WTC11 (cell line): ENCODE data around the gene ILF2. TPM values are rescaled to one million over a fixed set of nuclear protein-coding genes. Genes with fewer than 3 reads are reported as not detected.

ENCODE experiments used
- ATAC-seq: fragments of 200-7000 bp; cut with Tn5 transposase; 2 replicates; pipeline ENCODE4 v1.10.0; 2021; ENCODE audit warnings: mild to moderate bottlenecking, moderate library complexity
- CTCF ChIA-PET: fragments of 300-600 bp; sonication (Branson Sonifier 250); formaldehyde crosslinking; loops from one replicate; lab custom pipeline; 2021; ENCODE audit warnings: antibody characterized with exemption; lab: Charles Lee
- POLR2A ChIA-PET: fragments of 350-600 bp; sonication (Branson Sonifier 250); formaldehyde crosslinking; loops from one replicate; lab custom pipeline; 2021; ENCODE audit warnings: antibody characterized with exemption; lab: Charles Lee
- DNase-seq: peaks from one replicate; pipeline ENCODE4 v3.0.0; 2021; ENCODE audit warnings: low spot score
- H3K27ac Mint-ChIP-seq: 2 replicates; pipeline ENCODE4 v1.8.0; 2021; ENCODE audit warnings: mixed read lengths
- H3K27me3 Mint-ChIP-seq: 2 replicates; pipeline ENCODE4 v1.8.0; 2021; ENCODE audit warnings: low read depth, mild to moderate bottlenecking, moderate library complexity, mixed read lengths
- H3K36me3 Mint-ChIP-seq: 2 replicates; pipeline ENCODE4 v1.8.0; 2021; ENCODE audit warnings: mixed read lengths
- H3K4me1 Mint-ChIP-seq: 2 replicates; pipeline ENCODE4 v1.8.0; 2022; ENCODE audit warnings: mixed read lengths
- H3K4me3 Mint-ChIP-seq: 2 replicates; pipeline ENCODE4 v1.8.0; 2021; ENCODE audit warnings: mild to moderate bottlenecking, moderate library complexity, mixed read lengths
- H3K9me3 Mint-ChIP-seq: 2 replicates; pipeline ENCODE4 v1.8.0; 2021; ENCODE audit warnings: mixed read lengths
- GABPB1 ChIP-seq: sonication (generic); formaldehyde crosslinking; IDR thresholded peaks from 2 replicates; pipeline ENCODE4 v1.8.1; 2023; ENCODE audit warnings: mild to moderate bottlenecking, missing genetic modification reagents
- GRHL2 ChIP-seq: fragments of 250-450 bp; sonication (Bioruptor Pico); IDR thresholded peaks from 2 replicates; pipeline ENCODE4 v1.8.0; 2022; ENCODE audit warnings: mild to moderate bottlenecking, moderate library complexity; ENCODE audit not compliant: insufficient replicate concordance, severe bottlenecking
- IRF2 ChIP-seq: sonication (generic); formaldehyde crosslinking; IDR thresholded peaks from 2 replicates; pipeline ENCODE4 v1.8.0; 2022; ENCODE audit warnings: low read depth, missing genetic modification reagents, borderline replicate concordance
- NFE2L1 ChIP-seq: sonication (generic); formaldehyde crosslinking; IDR thresholded peaks from 2 replicates; pipeline ENCODE4 v1.8.1; 2023; ENCODE audit warnings: missing genetic modification reagents
- NR2C2 ChIP-seq: sonication (generic); formaldehyde crosslinking; IDR thresholded peaks from 2 replicates; pipeline ENCODE4 v1.8.0; 2022; ENCODE audit warnings: mild to moderate bottlenecking, missing genetic modification reagents
- OVOL2 ChIP-seq: fragments of 250-450 bp; sonication (Bioruptor Pico); IDR thresholded peaks from 2 replicates; pipeline ENCODE4 v1.9.0; 2021; ENCODE audit warnings: mild to moderate bottlenecking, borderline replicate concordance
- PRDM15 ChIP-seq: sonication (generic); formaldehyde crosslinking; IDR thresholded peaks from 2 replicates; pipeline ENCODE4 v1.8.0; 2022; ENCODE audit warnings: missing genetic modification reagents
- TCF7 ChIP-seq: sonication (generic); formaldehyde crosslinking; IDR thresholded peaks from 2 replicates; pipeline ENCODE4 v1.8.0; 2022; ENCODE audit warnings: mild to moderate bottlenecking, low read depth, missing genetic modification reagents, moderate library complexity
- TEAD1 ChIP-seq: sonication (generic); formaldehyde crosslinking; IDR thresholded peaks from 2 replicates; pipeline ENCODE4 v1.8.0; 2022; ENCODE audit warnings: mild to moderate bottlenecking, missing genetic modification reagents
- ZNF232 ChIP-seq: sonication (generic); formaldehyde crosslinking; IDR thresholded peaks from 2 replicates; pipeline ENCODE4 v1.8.0; 2022; ENCODE audit warnings: mild to moderate bottlenecking, missing genetic modification reagents
- total RNA-seq: library from RNA; stranded (reverse); gene quantifications from 3 replicates; pipeline ENCODE4 v1.2.3, GENCODE V29; 2021
- TF ChIP-seq, protein P1 (sequence below): sonication (generic); formaldehyde crosslinking; IDR thresholded peaks from 2 replicates; pipeline ENCODE4 v1.8.0; 2023; ENCODE audit warnings: missing genetic modification reagents, mild to moderate bottlenecking, borderline replicate concordance
- TF ChIP-seq, protein P2 (sequence below): sonication (generic); formaldehyde crosslinking; IDR thresholded peaks from 2 replicates; pipeline ENCODE4 v1.8.1; 2023; ENCODE audit warnings: mild to moderate bottlenecking, missing genetic modification reagents, moderate library complexity
- TF ChIP-seq, protein P3 (sequence below): sonication (generic); formaldehyde crosslinking; IDR thresholded peaks from 2 replicates; pipeline ENCODE4 v1.8.1; 2022; ENCODE audit warnings: missing genetic modification reagents, borderline replicate concordance
- TF ChIP-seq, protein P4 (sequence below): sonication (generic); formaldehyde crosslinking; IDR thresholded peaks from 2 replicates; pipeline ENCODE4 v1.8.0; 2022; ENCODE audit warnings: mild to moderate bottlenecking, missing genetic modification reagents
- TF ChIP-seq, protein P5 (sequence below): fragments of 250-450 bp; sonication (Bioruptor Pico); IDR thresholded peaks from 2 replicates; pipeline ENCODE4 v1.9.0; 2021; ENCODE audit warnings: mild to moderate bottlenecking

The ILF2 gene
- total RNA-seq, 1 experiment from 2014 or later: 337 TPM

DNA sequence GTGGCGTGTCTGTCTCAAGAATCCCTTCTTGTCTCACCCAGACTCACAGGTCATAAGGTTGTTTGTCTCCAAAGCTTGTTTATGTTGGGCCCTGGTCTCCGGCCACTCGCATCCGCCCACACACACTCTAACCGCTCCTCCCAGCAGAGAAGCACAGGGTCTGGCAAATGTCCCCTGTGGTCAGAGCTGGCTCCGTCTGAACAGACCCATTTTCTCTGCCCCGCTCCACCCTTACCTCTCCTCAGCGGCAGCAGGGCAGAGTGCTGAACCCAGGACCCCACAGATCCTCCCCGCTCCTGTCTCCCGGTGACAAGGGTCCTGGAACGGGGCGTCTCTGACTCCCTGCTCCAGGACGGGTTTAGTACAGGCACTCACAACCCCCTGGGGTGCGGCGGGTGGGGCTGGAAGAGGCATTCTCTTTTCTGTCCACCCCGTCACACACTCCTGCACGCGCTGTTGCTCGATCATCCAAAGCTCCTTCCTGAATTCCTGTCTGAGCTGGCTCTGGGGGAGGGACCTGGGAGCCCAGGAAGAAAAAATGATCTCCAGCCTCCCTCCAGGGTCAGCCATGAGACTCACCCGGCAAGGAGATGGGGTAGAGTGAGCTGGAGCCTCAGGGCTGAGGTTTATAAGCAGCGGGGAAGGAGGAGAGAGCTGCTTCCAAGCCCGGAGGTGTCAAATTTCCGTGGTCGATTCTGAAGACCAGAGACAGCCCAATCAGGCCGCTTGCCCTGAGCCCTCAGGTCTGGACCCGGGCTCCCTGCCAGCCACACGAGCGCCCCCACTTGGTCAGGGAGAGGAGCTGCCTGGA lies 43.7 kb downstream of the ILF2 start, which contains the start of gene S100A13 (continued):
- TF ChIP-seq PRDM15 (CRISPR knock-in tag) (no peak; the same call in 1 of the 2 replicates), ZNF232 (CRISPR knock-in tag) (0 out of 2 replicates have a peak, but pooled peaks have one; percentile 47), TEAD1 (CRISPR knock-in tag) (no peak), GRHL2 (CRISPR knock-in tag) (no peak), TCF7 (no peak), OVOL2 (no peak), GABPB1 (CRISPR knock-in tag) (no peak)
- TF ChIP-seq, protein P1, sequence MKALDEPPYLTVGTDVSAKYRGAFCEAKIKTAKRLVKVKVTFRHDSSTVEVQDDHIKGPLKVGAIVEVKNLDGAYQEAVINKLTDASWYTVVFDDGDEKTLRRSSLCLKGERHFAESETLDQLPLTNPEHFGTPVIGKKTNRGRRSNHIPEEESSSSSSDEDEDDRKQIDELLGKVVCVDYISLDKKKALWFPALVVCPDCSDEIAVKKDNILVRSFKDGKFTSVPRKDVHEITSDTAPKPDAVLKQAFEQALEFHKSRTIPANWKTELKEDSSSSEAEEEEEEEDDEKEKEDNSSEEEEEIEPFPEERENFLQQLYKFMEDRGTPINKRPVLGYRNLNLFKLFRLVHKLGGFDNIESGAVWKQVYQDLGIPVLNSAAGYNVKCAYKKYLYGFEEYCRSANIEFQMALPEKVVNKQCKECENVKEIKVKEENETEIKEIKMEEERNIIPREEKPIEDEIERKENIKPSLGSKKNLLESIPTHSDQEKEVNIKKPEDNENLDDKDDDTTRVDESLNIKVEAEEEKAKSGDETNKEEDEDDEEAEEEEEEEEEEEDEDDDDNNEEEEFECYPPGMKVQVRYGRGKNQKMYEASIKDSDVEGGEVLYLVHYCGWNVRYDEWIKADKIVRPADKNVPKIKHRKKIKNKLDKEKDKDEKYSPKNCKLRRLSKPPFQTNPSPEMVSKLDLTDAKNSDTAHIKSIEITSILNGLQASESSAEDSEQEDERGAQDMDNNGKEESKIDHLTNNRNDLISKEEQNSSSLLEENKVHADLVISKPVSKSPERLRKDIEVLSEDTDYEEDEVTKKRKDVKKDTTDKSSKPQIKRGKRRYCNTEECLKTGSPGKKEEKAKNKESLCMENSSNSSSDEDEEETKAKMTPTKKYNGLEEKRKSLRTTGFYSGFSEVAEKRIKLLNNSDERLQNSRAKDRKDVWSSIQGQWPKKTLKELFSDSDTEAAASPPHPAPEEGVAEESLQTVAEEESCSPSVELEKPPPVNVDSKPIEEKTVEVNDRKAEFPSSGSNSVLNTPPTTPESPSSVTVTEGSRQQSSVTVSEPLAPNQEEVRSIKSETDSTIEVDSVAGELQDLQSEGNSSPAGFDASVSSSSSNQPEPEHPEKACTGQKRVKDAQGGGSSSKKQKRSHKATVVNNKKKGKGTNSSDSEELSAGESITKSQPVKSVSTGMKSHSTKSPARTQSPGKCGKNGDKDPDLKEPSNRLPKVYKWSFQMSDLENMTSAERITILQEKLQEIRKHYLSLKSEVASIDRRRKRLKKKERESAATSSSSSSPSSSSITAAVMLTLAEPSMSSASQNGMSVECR (CRISPR knock-in tag): peak; percentile 26; the same call in 1 of the 2 replicates
- TF ChIP-seq, protein P2, sequence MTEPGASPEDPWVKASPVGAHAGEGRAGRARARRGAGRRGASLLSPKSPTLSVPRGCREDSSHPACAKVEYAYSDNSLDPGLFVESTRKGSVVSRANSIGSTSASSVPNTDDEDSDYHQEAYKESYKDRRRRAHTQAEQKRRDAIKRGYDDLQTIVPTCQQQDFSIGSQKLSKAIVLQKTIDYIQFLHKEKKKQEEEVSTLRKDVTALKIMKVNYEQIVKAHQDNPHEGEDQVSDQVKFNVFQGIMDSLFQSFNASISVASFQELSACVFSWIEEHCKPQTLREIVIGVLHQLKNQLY (CRISPR knock-in tag): no peak
- TF ChIP-seq, protein P3, sequence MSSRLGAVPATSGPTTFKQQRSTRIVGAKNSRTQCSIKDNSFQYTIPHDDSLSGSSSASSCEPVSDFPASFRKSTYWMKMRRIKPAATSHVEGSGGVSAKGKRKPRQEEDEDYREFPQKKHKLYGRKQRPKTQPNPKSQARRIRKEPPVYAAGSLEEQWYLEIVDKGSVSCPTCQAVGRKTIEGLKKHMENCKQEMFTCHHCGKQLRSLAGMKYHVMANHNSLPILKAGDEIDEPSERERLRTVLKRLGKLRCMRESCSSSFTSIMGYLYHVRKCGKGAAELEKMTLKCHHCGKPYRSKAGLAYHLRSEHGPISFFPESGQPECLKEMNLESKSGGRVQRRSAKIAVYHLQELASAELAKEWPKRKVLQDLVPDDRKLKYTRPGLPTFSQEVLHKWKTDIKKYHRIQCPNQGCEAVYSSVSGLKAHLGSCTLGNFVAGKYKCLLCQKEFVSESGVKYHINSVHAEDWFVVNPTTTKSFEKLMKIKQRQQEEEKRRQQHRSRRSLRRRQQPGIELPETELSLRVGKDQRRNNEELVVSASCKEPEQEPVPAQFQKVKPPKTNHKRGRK (CRISPR knock-in tag): no peak
- TF ChIP-seq, protein P4, sequence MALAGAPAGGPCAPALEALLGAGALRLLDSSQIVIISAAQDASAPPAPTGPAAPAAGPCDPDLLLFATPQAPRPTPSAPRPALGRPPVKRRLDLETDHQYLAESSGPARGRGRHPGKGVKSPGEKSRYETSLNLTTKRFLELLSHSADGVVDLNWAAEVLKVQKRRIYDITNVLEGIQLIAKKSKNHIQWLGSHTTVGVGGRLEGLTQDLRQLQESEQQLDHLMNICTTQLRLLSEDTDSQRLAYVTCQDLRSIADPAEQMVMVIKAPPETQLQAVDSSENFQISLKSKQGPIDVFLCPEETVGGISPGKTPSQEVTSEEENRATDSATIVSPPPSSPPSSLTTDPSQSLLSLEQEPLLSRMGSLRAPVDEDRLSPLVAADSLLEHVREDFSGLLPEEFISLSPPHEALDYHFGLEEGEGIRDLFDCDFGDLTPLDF: no peak

DNA sequence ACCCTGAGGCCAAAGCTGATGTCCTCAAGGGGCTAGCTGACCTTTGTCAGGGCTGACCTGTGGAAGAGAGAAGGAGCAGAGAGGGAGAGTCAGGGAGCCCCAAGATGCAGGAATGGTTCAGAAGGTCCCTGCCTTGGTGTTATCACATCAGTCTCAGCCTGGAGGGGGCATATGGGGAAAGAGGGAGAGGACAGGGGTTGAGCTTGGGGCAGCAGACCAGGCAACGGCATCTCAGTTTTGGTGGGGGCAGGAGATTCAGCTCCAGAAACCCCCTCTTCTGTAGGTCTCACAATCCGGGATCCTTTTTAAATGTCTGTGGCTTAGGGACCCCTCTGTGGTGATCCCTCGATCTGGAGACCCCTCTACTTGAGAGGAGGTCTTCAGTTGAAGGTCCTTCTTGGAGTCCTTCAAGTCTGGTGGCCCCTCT lies 44.3 kb downstream of the ILF2 start:
- CTCF ChIA-PET: interaction anchor here (1.3 to 5.1 kb wide), 24 partner anchors 14 to 160 kb away, joined by 3 to 230 read pairs (median 13); partner anchors contain the start of genes S100A14, S100A16, S100A6 and SNAPIN
- H3K36me3 Mint-ChIP-seq: peaks cover 25% of the 10 kb centered on the region
- POLR2A ChIA-PET: interaction anchor here (0.9 to 1.8 kb wide), 7 partner anchors 9 to 149 kb away, joined by 3 to 15 read pairs (median 5); partner anchors contain the start of genes S100A14, S100A16, S100A6 and SLC27A3
- ATAC-seq (no peak), DNase-seq (no peak)
- H3K9me3 Mint-ChIP-seq: no peaks in the 10 kb centered on the region
- H3K4me3 Mint-ChIP-seq: peak overlapping the region; percentile 81
- H3K27me3 Mint-ChIP-seq: no peaks in the 10 kb centered on the region
- H3K27ac Mint-ChIP-seq: peak overlapping the region; percentile 93
- H3K4me1 Mint-ChIP-seq: peaks cover 56% of the 10 kb centered on the region
- TF ChIP-seq NR2C2 (CRISPR knock-in tag): no peak
- no peak for TF ChIP-seq ZNF232 (CRISPR knock-in tag)
- no peak for TF ChIP-seq NFE2L1 (CRISPR knock-in tag)
- TF ChIP-seq PRDM15 (CRISPR knock-in tag): no peak
- TF ChIP-seq, protein P5, sequence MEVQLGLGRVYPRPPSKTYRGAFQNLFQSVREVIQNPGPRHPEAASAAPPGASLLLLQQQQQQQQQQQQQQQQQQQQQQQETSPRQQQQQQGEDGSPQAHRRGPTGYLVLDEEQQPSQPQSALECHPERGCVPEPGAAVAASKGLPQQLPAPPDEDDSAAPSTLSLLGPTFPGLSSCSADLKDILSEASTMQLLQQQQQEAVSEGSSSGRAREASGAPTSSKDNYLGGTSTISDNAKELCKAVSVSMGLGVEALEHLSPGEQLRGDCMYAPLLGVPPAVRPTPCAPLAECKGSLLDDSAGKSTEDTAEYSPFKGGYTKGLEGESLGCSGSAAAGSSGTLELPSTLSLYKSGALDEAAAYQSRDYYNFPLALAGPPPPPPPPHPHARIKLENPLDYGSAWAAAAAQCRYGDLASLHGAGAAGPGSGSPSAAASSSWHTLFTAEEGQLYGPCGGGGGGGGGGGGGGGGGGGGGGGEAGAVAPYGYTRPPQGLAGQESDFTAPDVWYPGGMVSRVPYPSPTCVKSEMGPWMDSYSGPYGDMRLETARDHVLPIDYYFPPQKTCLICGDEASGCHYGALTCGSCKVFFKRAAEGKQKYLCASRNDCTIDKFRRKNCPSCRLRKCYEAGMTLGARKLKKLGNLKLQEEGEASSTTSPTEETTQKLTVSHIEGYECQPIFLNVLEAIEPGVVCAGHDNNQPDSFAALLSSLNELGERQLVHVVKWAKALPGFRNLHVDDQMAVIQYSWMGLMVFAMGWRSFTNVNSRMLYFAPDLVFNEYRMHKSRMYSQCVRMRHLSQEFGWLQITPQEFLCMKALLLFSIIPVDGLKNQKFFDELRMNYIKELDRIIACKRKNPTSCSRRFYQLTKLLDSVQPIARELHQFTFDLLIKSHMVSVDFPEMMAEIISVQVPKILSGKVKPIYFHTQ: no peak
- no peak for TF ChIP-seq IRF2 (CRISPR knock-in tag)
